Endodermal cell (in vitro differentiated cells): Measurements from ENCODE around the gene LRRC3. TPM values are rescaled to one million over a fixed set of nuclear protein-coding genes. Genes with fewer than 3 reads are reported as not detected.

Experiments
- DNase-seq: peaks from one replicate; pipeline ENCODE4 v3.0.0-alpha.2; 2017
- H3K27ac ChIP-seq: 2 replicates; pipeline ENCODE4 v1.5.1; 2013; ENCODE audit warnings: mild to moderate bottlenecking, low read depth, low read length, moderate library complexity
- H3K27me3 ChIP-seq: 2 replicates; pipeline ENCODE4 v1.6.1; 2013; ENCODE audit warnings: mild to moderate bottlenecking, low read length, moderate library complexity; ENCODE audit not compliant: insufficient read depth, control insufficient read depth, poor library complexity, severe bottlenecking
- H3K36me3 ChIP-seq: 2 replicates; pipeline ENCODE4 v1.7.0; 2013; ENCODE audit warnings: mild to moderate bottlenecking, low read length, moderate library complexity; ENCODE audit not compliant: control insufficient read depth, insufficient read depth
- H3K4me1 ChIP-seq: one replicate; pipeline ENCODE4 v1.7.0; 2013; ENCODE audit warnings: low read length; ENCODE audit not compliant: control insufficient read depth, insufficient read depth
- H3K4me3 ChIP-seq: 2 replicates; pipeline ENCODE4 v1.5.1; 2013; ENCODE audit warnings: mild to moderate bottlenecking, low read length, moderate library complexity
- H3K9ac ChIP-seq: 2 replicates; pipeline ENCODE4 v1.6.1; 2013; ENCODE audit warnings: mild to moderate bottlenecking, low read length, moderate library complexity; ENCODE audit not compliant: poor library complexity, severe bottlenecking; ENCODE audit errors: extremely low read depth
- H3K9me3 ChIP-seq: 2 replicates; pipeline ENCODE4 v1.6.1; 2013; ENCODE audit warnings: mild to moderate bottlenecking, low read length, moderate library complexity; ENCODE audit not compliant: control insufficient read depth
- H3K27ac Mint-ChIP-seq: 2 replicates; pipeline ENCODE4 v1.8.0; 2020; ENCODE audit warnings: mixed read lengths
- H3K27me3 Mint-ChIP-seq: 2 replicates; pipeline ENCODE4 v1.8.0; 2021; ENCODE audit warnings: mild to moderate bottlenecking, mixed read lengths; ENCODE audit not compliant: insufficient read depth
- H3K36me3 Mint-ChIP-seq: 2 replicates; pipeline ENCODE4 v1.8.0; 2020; ENCODE audit warnings: low read depth, mixed read lengths
- H3K4me1 Mint-ChIP-seq: 2 replicates; pipeline ENCODE4 v1.8.0; 2020; ENCODE audit warnings: mixed read lengths
- H3K4me3 Mint-ChIP-seq: 2 replicates; pipeline ENCODE4 v1.8.0; 2020; ENCODE audit warnings: mild to moderate bottlenecking, moderate library complexity, mixed read lengths
- H3K9me3 Mint-ChIP-seq: 2 replicates; pipeline ENCODE4 v1.8.0; 2020; ENCODE audit warnings: mild to moderate bottlenecking, mixed read lengths
- WGBS, 2 experiments: methylation state at CpG; one replicate each; pipeline versions ENCODE4 v1.1.5 to v1.1.7; 2013; ENCODE audit warnings: missing lambda C conversion rate in 2 of 2, mixed read lengths in 1 of 2; ENCODE audit not compliant: insufficient coverage in 1 of 2, insufficient read length in 1 of 2; 5-methylcytosine and 5-hydroxymethylcytosine counted together
- total RNA-seq, 2 donors: library from RNA; stranded (reverse); fragmentation: NEBNext Ultra II Directional in 1 of 2; extraction: Animal tissue kit (Norgen Biotek cat#: 25700) in 1 of 2; gene quantifications; 2 replicates in 1 of 2; 3 replicates in 1 of 2; pipeline ENCODE4 v1.2.1, GENCODE V29; 2021
- TF ChIP-seq, protein P1 (sequence below): fragments of 200-600 bp; sonication (generic); conservative IDR thresholded peaks from 2 replicates; pipeline ENCODE4 v1.5.0; 2021; ENCODE audit warnings: antibody characterized with exemption, mild to moderate bottlenecking

LRRC3 gene
- total RNA-seq, 2 donors from 2014 or later = 14.1 to 16.5 TPM

DNA sequence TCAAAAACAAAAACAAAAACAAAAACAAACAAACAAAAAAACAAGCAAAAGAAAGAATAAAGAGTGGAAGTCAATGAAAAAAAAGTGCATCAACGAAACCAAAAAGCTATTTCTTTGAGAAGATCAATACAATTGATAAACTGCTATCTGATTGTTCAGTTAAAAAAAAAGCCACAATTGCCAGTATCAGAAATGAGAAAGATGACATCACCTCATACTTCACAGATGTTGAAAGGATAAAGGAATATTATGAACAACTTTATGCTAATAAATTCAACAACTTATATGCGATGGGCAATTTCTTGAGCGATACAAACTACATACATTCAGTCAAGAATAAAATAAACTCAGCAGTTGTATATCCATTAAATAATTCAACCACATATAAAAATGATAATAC lies 2.2 kb upstream of the LRRC3 start:
- H3K27ac Mint-ChIP-seq = no peak overlapping the region
- WGBS, 2 experiments = 96 to 97% methylated on average over 2 of the region's 3 CpGs

DNA sequence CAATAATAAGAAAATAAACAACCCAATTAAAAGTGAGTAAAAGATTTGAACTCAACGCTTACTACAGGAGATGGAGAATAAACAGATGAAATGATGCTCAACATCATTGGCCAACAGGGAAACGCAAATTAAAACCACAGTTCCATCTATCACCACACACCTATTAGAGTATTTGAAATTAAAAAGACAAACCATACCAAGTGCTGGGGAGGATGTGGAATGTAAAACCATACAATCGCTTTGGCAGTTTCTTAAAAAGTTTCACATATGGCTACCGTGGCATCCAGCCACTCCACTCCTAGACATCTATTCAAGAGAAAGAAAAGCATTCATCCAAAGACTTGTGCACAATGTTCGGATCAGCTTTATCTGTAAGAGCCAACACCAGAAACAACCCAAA lies 1.3 kb upstream of the LRRC3 start:
- H3K36me3 Mint-ChIP-seq = peaks cover 11% of the 10 kb centered on the region
- H3K4me3 ChIP-seq = peak overlapping the region; percentile 83
- H3K4me1 ChIP-seq = peaks cover 15% of the 10 kb centered on the region
- peaks cover 45% of the 10 kb centered on the region for H3K36me3 ChIP-seq
- no peak overlapping the region for H3K27ac ChIP-seq
- peaks cover 17% of the 10 kb centered on the region for H3K27me3 Mint-ChIP-seq
- H3K9me3 ChIP-seq = peaks cover 28% of the 10 kb centered on the region
- H3K27me3 ChIP-seq = no peaks in the 10 kb centered on the region
- TF ChIP-seq, protein P1, sequence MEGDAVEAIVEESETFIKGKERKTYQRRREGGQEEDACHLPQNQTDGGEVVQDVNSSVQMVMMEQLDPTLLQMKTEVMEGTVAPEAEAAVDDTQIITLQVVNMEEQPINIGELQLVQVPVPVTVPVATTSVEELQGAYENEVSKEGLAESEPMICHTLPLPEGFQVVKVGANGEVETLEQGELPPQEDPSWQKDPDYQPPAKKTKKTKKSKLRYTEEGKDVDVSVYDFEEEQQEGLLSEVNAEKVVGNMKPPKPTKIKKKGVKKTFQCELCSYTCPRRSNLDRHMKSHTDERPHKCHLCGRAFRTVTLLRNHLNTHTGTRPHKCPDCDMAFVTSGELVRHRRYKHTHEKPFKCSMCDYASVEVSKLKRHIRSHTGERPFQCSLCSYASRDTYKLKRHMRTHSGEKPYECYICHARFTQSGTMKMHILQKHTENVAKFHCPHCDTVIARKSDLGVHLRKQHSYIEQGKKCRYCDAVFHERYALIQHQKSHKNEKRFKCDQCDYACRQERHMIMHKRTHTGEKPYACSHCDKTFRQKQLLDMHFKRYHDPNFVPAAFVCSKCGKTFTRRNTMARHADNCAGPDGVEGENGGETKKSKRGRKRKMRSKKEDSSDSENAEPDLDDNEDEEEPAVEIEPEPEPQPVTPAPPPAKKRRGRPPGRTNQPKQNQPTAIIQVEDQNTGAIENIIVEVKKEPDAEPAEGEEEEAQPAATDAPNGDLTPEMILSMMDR = no peak
- H3K9ac ChIP-seq = no peak overlapping the region
- no peak for DNase-seq
- H3K4me1 Mint-ChIP-seq = peaks cover under 1% of the 10 kb centered on the region
- no peak overlapping the region for H3K27ac Mint-ChIP-seq
- no peak overlapping the region for H3K4me3 Mint-ChIP-seq
- 92% methylated on average over 4 of the region's 5 CpGs for WGBS, 2 experiments
- peaks cover 5% of the 10 kb centered on the region for H3K9me3 Mint-ChIP-seq

More for the DNA sequence above, 2.2 kb upstream of the LRRC3 start:
- H3K27ac ChIP-seq = no peak overlapping the region
- Mint-ChIP-seq H3K36me3 (peaks cover 6% of the 10 kb centered on the region), H3K27me3 (peaks cover 17% of the 10 kb centered on the region), H3K4me1 (peaks cover 5% of the 10 kb centered on the region), H3K9me3 (peaks cover 5% of the 10 kb centered on the region), H3K4me3 (no peak overlapping the region)
- peak overlapping the region; percentile 83 for H3K4me3 ChIP-seq
- H3K9ac ChIP-seq = no peak overlapping the region
- no peaks in the 10 kb centered on the region for H3K27me3 ChIP-seq
- H3K9me3 ChIP-seq = peaks cover 28% of the 10 kb centered on the region
- peaks cover 15% of the 10 kb centered on the region for H3K4me1 ChIP-seq
- peaks cover 36% of the 10 kb centered on the region for H3K36me3 ChIP-seq
- TF ChIP-seq, protein P1 = no peak
- no peak for DNase-seq

DNA sequence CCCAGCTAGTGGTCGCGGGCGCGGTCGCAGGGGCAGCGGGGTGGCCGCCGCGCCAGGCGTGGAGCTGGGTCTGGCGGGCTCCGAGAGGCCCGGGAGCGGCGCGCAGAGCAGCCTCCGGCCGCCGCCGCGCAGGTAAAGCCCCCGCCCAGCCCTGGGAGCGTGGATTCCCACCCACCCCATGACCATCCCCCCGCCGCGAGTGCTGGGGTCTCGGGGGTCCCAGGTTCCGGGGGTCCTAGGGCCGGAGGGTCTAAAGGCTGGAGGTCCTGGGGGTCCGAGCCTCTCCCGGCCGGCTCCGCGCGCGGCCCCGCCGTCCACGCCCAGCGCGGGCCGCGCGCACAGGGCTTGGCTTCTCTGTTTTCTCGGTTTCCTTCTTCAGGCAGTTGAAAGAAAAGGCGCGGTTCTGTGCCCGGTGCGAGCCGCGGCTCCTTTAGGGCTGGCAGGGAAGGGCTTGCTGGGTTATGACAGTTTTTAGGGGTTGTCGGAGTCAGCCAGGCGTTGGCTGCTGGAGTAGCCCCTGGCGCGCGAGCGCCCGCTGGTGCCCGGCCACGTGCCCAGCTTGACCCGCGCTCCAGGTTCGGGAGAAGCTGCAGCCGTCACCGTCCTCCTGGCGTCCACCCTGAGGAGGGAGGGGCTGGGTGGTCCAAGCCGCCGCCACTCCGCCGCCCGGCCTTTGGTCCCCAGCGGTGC lies 359 bp downstream of the LRRC3 start:
- peaks cover 16% of the 10 kb centered on the region for H3K4me1 ChIP-seq
- peaks cover 56% of the 10 kb centered on the region for H3K36me3 ChIP-seq
- H3K36me3 Mint-ChIP-seq = peaks cover 11% of the 10 kb centered on the region
- H3K9me3 Mint-ChIP-seq = peaks cover 5% of the 10 kb centered on the region
- TF ChIP-seq, protein P1 = peak; percentile 37
- peaks cover under 1% of the 10 kb centered on the region for H3K4me1 Mint-ChIP-seq
- 2 to 7% methylated on average over 13 to 72 of the region's 72 CpGs for WGBS, 2 experiments
- peaks cover 28% of the 10 kb centered on the region for H3K9me3 ChIP-seq
- peak overlapping the region; percentile 69 for H3K9ac ChIP-seq
- H3K4me3 Mint-ChIP-seq = peak overlapping the region; percentile 67
- no peaks in the 10 kb centered on the region for H3K27me3 ChIP-seq
- peak overlapping the region; percentile 86 for H3K4me3 ChIP-seq
- no peak overlapping the region for H3K27ac Mint-ChIP-seq
- DNase-seq = peak; percentile 78
- H3K27me3 Mint-ChIP-seq = peaks cover 17% of the 10 kb centered on the region
- no peak overlapping the region for H3K27ac ChIP-seq
